B cell (primary cell): ENCODE measurements around the gene TMEM164.

Experiments
- CTCF ChIP-seq: fragments of 200-600 bp; IDR thresholded peaks from one replicate; pipeline ENCODE4 v1.8.0; 2022; ENCODE audit warnings: antibody characterized with exemption, mild to moderate bottlenecking
- EZH2 ChIP-seq: IDR thresholded peaks from 2 replicates; pipeline ENCODE4 v1.6.1; 2012; ENCODE audit warnings: borderline replicate concordance, low read depth, mild to moderate bottlenecking, moderate library complexity, low read length; ENCODE audit not compliant: insufficient read depth, poor library complexity, severe bottlenecking

GRCh38 chrX:110060846-110061537 is 58.1 kb downstream of the TMEM164 start:
- TF ChIP-seq CTCF, result no peak
- TF ChIP-seq EZH2, result no peak
